ENCODE results near the gene MACROD2.

The MACROD2 gene

GRCh38 chr20:15827628-15828027, 1832.3 kb downstream of the MACROD2 start:
- no peak for DNase-seq (ENCODE audit: low read depth, low spot score)
- ChIA-PET POLR2A (no interaction called here), CTCF (no interaction called here)
- no peak overlapping the region for H3K4me3 ChIP-seq (ENCODE audit: low read depth, low read length)
- no peak for TF ChIP-seq CTCF (IDR thresholded peaks at IDR 0.05; ENCODE audit: insufficient read depth, low read length, missing control alignments)

- no peak for TF ChIP-seq CTCF (IDR thresholded peaks at IDR 0.05; ENCODE audit: insufficient read depth, low read length, missing control alignments)
- ChIA-PET CTCF (no interaction called here), POLR2A (no interaction called here)
- no peak overlapping the region for H3K4me3 ChIP-seq (ENCODE audit: low read depth, low read length)
- DNase-seq (ENCODE audit: low read depth, low spot score), result no peak
These were observed 1835.9 kb downstream of the MACROD2 start for GRCh38 chr20:15831201-15831600.

- DNase-seq (ENCODE audit: low read depth, low spot score), result no peak
- ChIA-PET POLR2A (no interaction called here), CTCF (no interaction called here)
- no peak overlapping the region for H3K4me3 ChIP-seq (ENCODE audit: low read depth, low read length)
- TF ChIP-seq CTCF (IDR thresholded peaks at IDR 0.05; ENCODE audit: insufficient read depth, low read length, missing control alignments), result no peak
These were observed 1837.2 kb downstream of the MACROD2 start for GRCh38 chr20:15832512-15832911.

GRCh38 chr20:15834857-15835256, 1839.5 kb downstream of the MACROD2 start:
- no peak for TF ChIP-seq CTCF (IDR thresholded peaks at IDR 0.05; ENCODE audit: insufficient read depth, low read length, missing control alignments)
- POLR2A ChIA-PET, result no interaction called here
- no peak for DNase-seq (ENCODE audit: low read depth, low spot score)
- no peak overlapping the region for H3K4me3 ChIP-seq (ENCODE audit: low read depth, low read length)
- CTCF ChIA-PET, result no interaction called here

GRCh38 chr20:15835811-15836210, 1840.5 kb downstream of the MACROD2 start:
- no peak overlapping the region for H3K4me3 ChIP-seq (ENCODE audit: low read depth, low read length)
- ChIA-PET POLR2A (interaction anchor here (1.1 kb wide), 1 partner anchor 1498 kb away, joined by 3 read pairs; the partner anchor contains the start of gene FLRT3), CTCF (no interaction called here)
- TF ChIP-seq CTCF (IDR thresholded peaks at IDR 0.05; ENCODE audit: insufficient read depth, low read length, missing control alignments), result no peak
- no peak for DNase-seq (ENCODE audit: low read depth, low spot score)

GRCh38 chr20:15836634-15837033, 1841.3 kb downstream of the MACROD2 start:
- no peak for TF ChIP-seq CTCF (IDR thresholded peaks at IDR 0.05; ENCODE audit: insufficient read depth, low read length, missing control alignments)
- ChIA-PET CTCF (no interaction called here), POLR2A (interaction anchor here (1.1 kb wide), 1 partner anchor 1499 kb away, joined by 3 read pairs; the partner anchor contains the start of gene FLRT3)
- H3K4me3 ChIP-seq (ENCODE audit: low read depth, low read length), result no peak overlapping the region
- DNase-seq (ENCODE audit: low read depth, low spot score), result no peak
